HepG2 (cell line): ENCODE measurements around the gene TMEM214. TPM values are rescaled to one million over a fixed set of nuclear protein-coding genes. Genes with fewer than 3 reads are reported as not detected.

ENCODE experiments used
- ATAC-seq: fragments of 200-7000 bp; cut with Tn5 transposase; 3 replicates; pipeline ENCODE4 v1.9.1; 2020; ENCODE audit warnings: mild to moderate bottlenecking, moderate library complexity
- BruUV-seq: library from RNA; stranded (reverse); fragments of 400-500 nt; replicated peaks from 2 replicates; lab custom pipeline; 2021; lab: Mats Ljungman, UMichigan
- CTCF ChIA-PET: fragments of 300-600 bp; formaldehyde crosslinking; extraction: SDS; loops from one replicate; lab custom pipeline; 2021; ENCODE audit warnings: low total read pairs, inconsistent platforms, low intra/inter-chr PET ratio; lab: Yijun Ruan, JAX
- POLR2A ChIA-PET: fragments of 350-600 bp; sonication (Branson Sonifier 250); formaldehyde crosslinking; loops from one replicate; lab custom pipeline; 2020; ENCODE audit warnings: antibody characterized with exemption, inconsistent platforms; lab: Yijun Ruan, JAX
- DNase-seq: peaks from one replicate; pipeline ENCODE4 v3.0.0-alpha.2; 2015; ENCODE audit warnings: low spot score
- FAIRE-seq: peaks from 3 replicates; lab custom pipeline; 2011; peaks lifted over from hg19 to GRCh38; lab: Jason Lieb, UNC
- H2AFZ ChIP-seq: one replicate; pipeline ENCODE4 v1.6.1; 2011; ENCODE audit warnings: low read length, inconsistent platforms
- H3K27ac ChIP-seq: fragments of 300-600 bp; 3 replicates; pipeline ENCODE4 v1.8.0; 2011; ENCODE audit warnings: mixed run types, mild to moderate bottlenecking, mixed read lengths, low read length, inconsistent platforms; ENCODE audit not compliant: insufficient read depth; ENCODE audit errors: extremely low read length
- H3K27me3 ChIP-seq, 2 experiments: fragments of 200-600 bp in 1 of 2; 2 replicates in 1 of 2; 3 replicates in 1 of 2; pipeline versions ENCODE4 v1.6.0 to v1.8.0; 2011; ENCODE audit warnings: low read length in 2 of 2, mild to moderate bottlenecking in 2 of 2, moderate library complexity in 2 of 2, inconsistent platforms in 1 of 2; ENCODE audit not compliant: insufficient read depth in 2 of 2, control insufficient read depth in 1 of 2
- H3K36me3 ChIP-seq, 2 experiments: fragments of 200-600 bp in 1 of 2; replicated peaks in 1 of 2; 2 replicates in 1 of 2; 3 replicates in 1 of 2; pipeline versions ENCODE4 v1.5.1 to v1.8.0; 2011; ENCODE audit warnings: low read length in 2 of 2, inconsistent platforms in 1 of 2; ENCODE audit not compliant: insufficient read depth in 2 of 2, control insufficient read depth in 1 of 2
- H3K4me1 ChIP-seq: 2 replicates; pipeline ENCODE4 v1.5.1; 2012; ENCODE audit warnings: low read length, inconsistent platforms; ENCODE audit not compliant: insufficient read depth
- H3K4me2 ChIP-seq: 2 replicates; pipeline ENCODE4 v1.6.0; 2011; ENCODE audit warnings: low read depth, low read length, inconsistent platforms
- H3K4me3 ChIP-seq, 3 experiments: fragments of 200-600 bp in 1 of 3; sonication (generic), shearing (Covaris generic) in 1 of 3; replicated peaks in 1 of 3; 2 replicates each; pipeline ENCODE4 v1.5.1; 2011 to 2016; ENCODE audit warnings: low read length in 3 of 3, inconsistent platforms in 2 of 3, low read depth in 2 of 3, mild to moderate bottlenecking in 2 of 3, control low read depth in 1 of 3, mixed read lengths in 1 of 3; ENCODE audit not compliant: insufficient read depth in 1 of 3
- H3K79me2 ChIP-seq: one replicate; pipeline ENCODE4 v1.6.1; 2011; ENCODE audit warnings: low read length, inconsistent platforms; ENCODE audit not compliant: insufficient read depth
- H3K9ac ChIP-seq: 2 replicates; pipeline ENCODE4 v1.6.0; 2011; ENCODE audit warnings: mild to moderate bottlenecking, low read depth, low read length, inconsistent platforms; ENCODE audit not compliant: insufficient read depth
- H3K9me3 ChIP-seq: 2 replicates; pipeline ENCODE4 v1.5.1; 2012; ENCODE audit warnings: mild to moderate bottlenecking, low read length
- H4K20me1 ChIP-seq: 2 replicates; pipeline ENCODE4 v1.6.0; 2011; ENCODE audit warnings: inconsistent platforms, mild to moderate bottlenecking, low read length, moderate library complexity; ENCODE audit not compliant: insufficient read depth
- AHR ChIP-seq: IDR thresholded peaks from 2 replicates; pipeline ENCODE4 v1.6.1; 2018; ENCODE audit warnings: missing genetic modification reagents, missing compliant biosample characterization
- CHCHD3 ChIP-seq: sonication (generic); formaldehyde crosslinking; IDR thresholded peaks from 2 replicates; pipeline ENCODE4 v1.8.0; 2022; ENCODE audit warnings: mild to moderate bottlenecking, missing genetic modification reagents, moderate library complexity
- DPF2 ChIP-seq: sonication (generic); formaldehyde crosslinking; IDR thresholded peaks from 2 replicates; pipeline ENCODE4 v1.4.0; 2020; ENCODE audit warnings: mild to moderate bottlenecking, low read depth, missing genetic modification reagents, borderline replicate concordance
- HNF1A ChIP-seq, 2 experiments: sonication (generic) in 1 of 2; formaldehyde crosslinking in 1 of 2; IDR thresholded peaks; 2 replicates each; pipeline versions ENCODE4 v1.4.0 to v1.6.1; 2016 to 2020; ENCODE audit warnings: borderline replicate concordance in 1 of 2, low read depth in 1 of 2, mild to moderate bottlenecking in 1 of 2, missing genetic modification reagents in 1 of 2
- HNF1B ChIP-seq: sonication (generic); formaldehyde crosslinking; IDR thresholded peaks from 2 replicates; pipeline ENCODE4 v1.5.1; 2020; ENCODE audit warnings: mild to moderate bottlenecking, moderate library complexity, missing genetic modification reagents
- KMT2A ChIP-seq: sonication (generic); formaldehyde crosslinking; IDR thresholded peaks from 2 replicates; pipeline ENCODE4 v1.4.0; 2020; ENCODE audit warnings: missing genetic modification reagents
- RARA ChIP-seq: IDR thresholded peaks from 2 replicates; pipeline ENCODE4 v1.6.1; 2016; ENCODE audit warnings: missing genetic modification reagents, missing compliant biosample characterization
- YY1 ChIP-seq: IDR thresholded peaks from 2 replicates; pipeline ENCODE4 v1.6.1; 2011; ENCODE audit warnings: low read length, low read depth, moderate library complexity, mild to moderate bottlenecking; ENCODE audit not compliant: insufficient read depth, insufficient replicate concordance
- ZNF20 ChIP-seq: sonication (generic); formaldehyde crosslinking; IDR thresholded peaks from 2 replicates; pipeline ENCODE4 v1.4.0; 2020; ENCODE audit warnings: mild to moderate bottlenecking, moderate library complexity, missing genetic modification reagents
- ZNF274 ChIP-seq: sonication (generic); formaldehyde crosslinking; IDR thresholded peaks from 2 replicates; pipeline ENCODE4 v1.5.1; 2020; ENCODE audit warnings: mild to moderate bottlenecking, missing genetic modification reagents
- ZNF431 ChIP-seq: sonication (generic); formaldehyde crosslinking; IDR thresholded peaks from 2 replicates; pipeline ENCODE4 v1.9.0; 2022; ENCODE audit warnings: missing genetic modification reagents, low read depth, mild to moderate bottlenecking, borderline replicate concordance
- ZNF678 ChIP-seq: sonication (generic); formaldehyde crosslinking; IDR thresholded peaks from 2 replicates; pipeline ENCODE4 v1.4.0; 2020; ENCODE audit warnings: mild to moderate bottlenecking, missing genetic modification reagents
- WGBS: methylation state at CpG from one replicate; pipeline ENCODE4 v1.1.6; 2017; ENCODE audit warnings: low lambda C conversion rate; 5-methylcytosine and 5-hydroxymethylcytosine counted together
- in situ Hi-C: cut with HindIII; loops from 2 replicates; pipeline ENCODE4 v1.10.0; 2017; ENCODE audit warnings: low pct_unique_long_range_greater_than_20kb; ENCODE audit not compliant: extremely low pct_ligation_motif_present
- intact Hi-C: fragments of 100-400 bp; cut with micrococcal nuclease; formaldehyde crosslinking; loops from one replicate; pipeline ENCODE4 v1.10.0; 2022; ENCODE audit not compliant: unreplicated experiment
- polyA plus RNA-seq, 8 experiments: library from polyadenylated mRNA; depleted of rRNA in 3 of 8; stranded (reverse) in 7 of 8; unstranded in 1 of 8; fragments of >200 nt; fragmentation: Illumina TruSeq in 4 of 8; extraction: Trizol in 4 of 8; gene quantifications; 2 replicates each; pipeline versions ENCODE4 v1.2.1 to v1.2.3, GENCODE V29; 2011 to 2016; ENCODE audit warnings: low read depth in 4 of 8, missing spikeins in 1 of 8, mixed read lengths in 1 of 8; ENCODE audit not compliant: insufficient read depth in 1 of 8
- total RNA-seq, 5 experiments: library from RNA; depleted of rRNA; stranded (reverse); fragments of >200 nt; fragmentation: Illumina TruSeq; extraction: Trizol; gene quantifications; 2 replicates each; pipeline ENCODE4 v1.2.3, GENCODE V29; 2016; ENCODE audit warnings: low read depth in 1 of 5

Gene TMEM214
- total and polyA plus RNA-seq, 2 of the 13 experiments (the other 11 are each of a cell fraction or from before 2014, with no cell fraction given) = 58.3 to 132 TPM

- no peak for TF ChIP-seq HNF1A (IDR thresholded peaks at IDR 0.05; ENCODE audit: low read depth)
- peak; percentile 84 for TF ChIP-seq HNF1A (CRISPR knock-in tag; IDR thresholded peaks at IDR 0.05; ENCODE audit: borderline replicate concordance)
Observed at GRCh38 chr2:27086090-27086723, 53.4 kb downstream of the TMEM214 start (continued).

- POLR2A ChIA-PET = interaction anchor here (0.7 to 9.2 kb wide), 20 partner anchors 9 to 216 kb away, joined by 3 to 106 read pairs (median 4); partner anchors contain the start of genes ABHD1, AGBL5, ATRAID and OST4
- H3K4me3 ChIP-seq = peak within 1 kb of the TSS; percentile 74 to 99 (median 75)
- no peaks in the 10 kb centered on the region for H4K20me1 ChIP-seq
- ATAC-seq (peak; percentile 69), FAIRE-seq (peak; percentile 12), DNase-seq (peak; percentile 58)
- H3K4me1 ChIP-seq = peaks cover 74% of the 10 kb centered on the region
- WGBS = under 1% methylated on average over 35 of the region's 54 CpGs
- BruUV-seq = TSS peak; percentile 57
- H2AFZ ChIP-seq = no peak within 1 kb of the TSS
- H3K9me3 ChIP-seq = no peaks in the 10 kb centered on the region
- peak within 1 kb of the TSS; percentile 65 for H3K27ac ChIP-seq
- H3K4me2 ChIP-seq = peak within 1 kb of the TSS; percentile 97
- CTCF ChIA-PET = interaction anchor here (0.8 to 2.0 kb wide), 4 partner anchors 11 to 217 kb away, joined by 3 to 9 read pairs (median 4); no protein-coding TSS in a partner anchor
- in situ Hi-C loops (no loop called here), intact Hi-C loops (loop anchor here (1.0 to 10.0 kb wide), 4 partner anchors 37 to 1160 kb away; partner anchors contain the start of gene TMEM214)
- peak within 1 kb of the TSS; percentile 74 for H3K9ac ChIP-seq
- no peaks in the 10 kb centered on the region for H3K27me3 ChIP-seq
- H3K36me3 ChIP-seq = peaks cover 0 to under 1% of the 10 kb centered on the region in 2 experiments; a peak in 3 of 5 replicates
- H3K79me2 ChIP-seq = peaks cover 47% of the 10 kb centered on the region
- no peak; the same call in none of the 2 replicates for TF ChIP-seq ZNF431 (CRISPR knock-in tag)
- TF ChIP-seq RARA (CRISPR knock-in tag) = 0 out of 2 replicates have a peak, but pooled peaks have one; percentile 3
- TF ChIP-seq YY1 = no peak
- TF ChIP-seq HNF1B (CRISPR knock-in tag) = peak; percentile 19; the same call in 1 of the 2 replicates
- TF ChIP-seq AHR (CRISPR knock-in tag) = peak; percentile 62
- TF ChIP-seq DPF2 (CRISPR knock-in tag) = no peak
- peak; percentile 86; the same call in 1 of the 2 replicates for TF ChIP-seq CHCHD3 (CRISPR knock-in tag)
- TF ChIP-seq ZNF20 (CRISPR knock-in tag) = 0 out of 2 replicates have a peak, but pooled peaks have one; percentile 28
- peak; percentile 83 for TF ChIP-seq KMT2A (CRISPR knock-in tag)
- peak; percentile 23; the same call in 1 of the 2 replicates for TF ChIP-seq ZNF678 (CRISPR knock-in tag)
- TF ChIP-seq ZNF274 (CRISPR knock-in tag) = peak; percentile 31; the same call in 1 of the 2 replicates
Observed at GRCh38 chr2:27086724-27087593, 54.2 kb downstream of the TMEM214 start, which contains the start of gene KHK. KHK (plus strand) TSS chr2:27086772; CDS start chr2:27087260, 488 bp downstream.
